ENCODE data around the gene MVD.

MVD gene

DNA sequence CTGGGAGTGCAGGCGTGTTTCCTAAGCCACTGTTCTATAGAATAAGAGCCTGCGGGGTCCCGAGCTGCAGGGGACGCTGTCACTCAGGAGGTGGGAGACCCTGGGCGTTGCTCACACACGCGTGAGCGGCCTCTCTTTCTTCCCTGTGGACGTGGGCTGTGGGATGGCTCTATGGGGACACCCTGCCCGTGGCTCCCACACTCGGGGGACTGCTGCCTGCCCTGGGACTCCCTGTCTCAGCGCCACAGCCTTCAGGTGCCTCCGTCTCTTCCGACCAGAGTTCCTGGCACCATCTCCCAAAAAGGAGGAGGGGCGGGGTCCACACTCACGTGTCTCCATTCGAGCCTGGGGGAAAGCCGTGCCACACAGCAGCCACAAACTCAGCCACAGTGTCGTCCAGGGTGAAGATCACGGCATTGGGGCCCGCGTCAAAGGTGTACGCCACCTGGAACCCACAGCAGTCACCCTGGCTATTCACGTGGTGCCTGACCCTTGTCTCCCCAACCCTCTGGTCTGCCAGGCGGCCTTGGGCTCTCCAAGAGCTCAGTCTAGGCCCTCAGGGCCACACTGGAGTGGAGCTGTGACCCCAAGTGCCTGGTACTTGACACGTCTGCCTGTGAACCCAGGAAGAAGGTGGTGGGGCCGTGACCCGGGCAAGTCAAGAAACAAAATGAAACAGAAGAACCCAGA is 8.4 kb downstream of the MVD start:
- DNase-seq, result no peak

DNA sequence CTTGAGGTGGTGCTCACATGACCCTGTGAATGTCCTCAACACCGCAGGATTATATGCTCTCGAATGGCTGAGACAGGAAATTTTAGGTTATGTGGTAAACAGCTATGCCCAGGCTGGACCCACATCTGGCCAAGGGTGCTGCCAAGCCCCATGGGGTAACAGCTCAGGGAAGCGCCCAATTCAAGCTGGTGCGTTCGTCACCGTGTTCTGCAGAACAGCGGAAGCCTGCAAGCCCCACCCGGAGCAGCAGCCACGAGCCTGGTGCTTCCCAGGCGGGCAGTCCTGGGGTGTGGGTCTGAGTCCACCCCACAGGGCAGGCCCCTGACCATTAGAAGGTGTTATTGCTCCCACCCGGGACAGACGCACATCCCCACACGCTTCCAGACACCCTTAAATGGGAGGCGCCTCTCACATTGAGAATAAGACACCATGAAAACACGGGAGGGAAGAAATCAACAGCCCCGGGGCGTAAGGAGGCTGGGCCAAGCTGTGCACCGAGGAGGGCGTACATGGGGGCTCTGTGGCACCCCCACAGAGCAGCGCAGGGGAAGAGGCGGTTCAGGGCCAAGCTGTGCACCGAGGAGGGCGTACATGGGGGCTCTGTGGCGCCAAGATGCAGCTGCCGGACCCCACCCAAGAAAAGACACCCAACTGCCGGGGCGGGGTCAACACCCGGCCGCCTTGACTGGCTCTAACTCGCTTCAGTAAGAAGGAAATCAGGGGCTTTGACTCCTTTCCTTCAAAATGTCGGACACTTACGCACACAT is 9.1 kb downstream of the MVD start:
- DNase-seq, result no peak

DNA sequence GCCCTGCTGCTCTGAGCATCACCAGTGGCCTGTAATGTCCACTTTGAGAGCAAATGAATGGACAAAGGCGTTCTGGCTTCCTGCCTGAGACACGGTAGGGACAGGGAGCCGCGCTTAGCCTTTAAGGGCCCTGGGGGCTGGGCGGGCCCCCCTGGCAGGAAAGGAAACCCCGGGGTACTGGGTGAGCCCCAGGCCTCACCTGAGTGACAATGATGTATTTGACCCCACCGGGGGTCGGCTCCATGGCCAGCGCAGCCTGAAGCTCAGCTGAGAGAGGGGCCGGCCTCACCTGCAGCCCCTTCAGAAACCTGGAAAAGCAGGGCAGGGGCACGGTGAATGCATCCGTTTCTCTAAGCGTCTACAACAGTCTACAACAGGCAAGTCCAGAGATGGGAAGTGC is 9.8 kb downstream of the MVD start:
- no peak for DNase-seq

DNA sequence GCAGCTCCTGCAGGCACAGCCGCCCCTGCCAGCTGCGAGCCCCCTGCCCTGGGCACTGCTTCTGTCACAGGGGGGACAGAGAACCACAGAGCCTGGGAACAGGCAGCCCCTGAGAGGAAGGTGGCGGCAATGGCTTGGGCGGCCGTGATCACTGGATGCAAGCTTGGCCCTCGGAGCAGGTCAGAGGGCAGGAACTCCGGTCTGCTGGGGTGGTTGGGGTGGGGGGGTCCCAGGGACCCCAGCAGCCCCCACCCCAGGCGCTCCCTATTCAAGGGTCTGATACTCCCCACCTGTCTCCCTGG is 10.2 kb downstream of the MVD start:
- DNase-seq, result no peak

DNA sequence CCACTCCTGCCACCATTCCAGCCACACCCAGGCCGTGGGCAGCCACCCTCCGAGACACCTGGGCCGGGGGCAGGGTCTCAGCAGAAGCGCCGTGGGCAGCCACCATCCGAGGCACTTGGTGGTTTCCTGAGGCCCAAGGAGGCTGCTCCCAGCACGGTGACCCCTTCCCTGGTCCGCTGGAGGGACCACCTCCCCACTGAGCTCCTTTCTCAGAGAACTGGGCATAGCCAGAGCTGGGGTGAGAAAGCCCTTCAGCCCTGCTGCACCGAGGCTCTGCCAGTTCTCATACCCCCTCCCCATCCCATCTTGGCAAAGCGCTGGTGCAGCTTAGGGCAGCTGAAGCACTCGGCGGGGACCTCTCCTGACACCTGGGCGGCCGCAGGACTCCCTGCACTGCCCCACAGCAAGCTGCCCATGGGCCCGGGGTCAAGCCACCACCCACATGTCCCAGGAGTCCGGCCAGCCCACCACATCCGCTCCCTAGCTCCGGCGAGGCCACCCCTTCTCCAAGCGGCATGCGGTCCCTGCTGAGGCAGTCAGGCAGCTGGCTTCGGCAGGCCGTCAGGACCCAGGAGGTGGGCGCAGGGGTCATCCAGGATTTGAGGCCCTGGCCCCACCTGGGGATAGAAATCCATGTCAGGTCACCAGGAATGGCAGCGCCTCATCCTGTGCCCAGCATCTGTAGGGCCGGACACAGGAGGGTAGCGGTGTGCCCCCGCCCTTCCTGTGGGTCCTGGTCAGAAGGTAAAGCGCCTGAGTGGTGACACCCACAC is 10.7 kb downstream of the MVD start:
- no peak for DNase-seq

DNA sequence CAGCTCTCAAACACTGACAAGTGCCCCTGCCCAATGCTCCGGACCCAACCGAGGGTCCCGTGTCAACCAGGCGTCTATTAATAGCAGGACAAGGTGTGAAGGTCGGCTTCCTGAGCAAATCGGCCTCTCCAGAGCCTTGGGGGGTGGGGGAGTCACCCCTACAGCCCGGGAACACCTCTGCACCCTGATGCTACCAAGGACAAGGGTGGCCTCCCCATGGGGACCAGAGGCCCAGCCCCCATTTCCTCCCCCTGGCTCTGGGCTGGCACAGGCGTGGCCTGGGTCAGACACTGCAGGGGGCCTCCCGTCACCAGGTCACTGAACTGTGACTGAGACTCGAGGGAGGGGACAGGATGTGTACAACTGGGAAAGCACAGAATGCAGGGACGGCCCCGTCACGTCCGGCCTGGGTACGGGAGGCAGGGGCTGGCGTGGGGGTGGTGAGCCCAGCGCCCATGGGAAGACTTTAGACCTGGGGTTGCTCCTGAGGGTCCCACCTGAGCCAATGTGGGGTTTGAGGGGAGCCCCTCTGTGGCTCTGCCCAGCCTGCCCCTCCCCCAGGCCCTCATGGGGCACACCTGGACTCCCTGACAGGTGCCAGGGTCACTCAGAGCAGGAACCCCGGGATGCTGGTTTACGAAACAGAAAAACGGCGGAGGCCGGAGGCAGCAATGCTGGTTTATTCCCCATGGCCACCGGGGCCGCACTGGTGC is 11.5 kb downstream of the MVD start:
- peak; percentile 47 for DNase-seq

DNA sequence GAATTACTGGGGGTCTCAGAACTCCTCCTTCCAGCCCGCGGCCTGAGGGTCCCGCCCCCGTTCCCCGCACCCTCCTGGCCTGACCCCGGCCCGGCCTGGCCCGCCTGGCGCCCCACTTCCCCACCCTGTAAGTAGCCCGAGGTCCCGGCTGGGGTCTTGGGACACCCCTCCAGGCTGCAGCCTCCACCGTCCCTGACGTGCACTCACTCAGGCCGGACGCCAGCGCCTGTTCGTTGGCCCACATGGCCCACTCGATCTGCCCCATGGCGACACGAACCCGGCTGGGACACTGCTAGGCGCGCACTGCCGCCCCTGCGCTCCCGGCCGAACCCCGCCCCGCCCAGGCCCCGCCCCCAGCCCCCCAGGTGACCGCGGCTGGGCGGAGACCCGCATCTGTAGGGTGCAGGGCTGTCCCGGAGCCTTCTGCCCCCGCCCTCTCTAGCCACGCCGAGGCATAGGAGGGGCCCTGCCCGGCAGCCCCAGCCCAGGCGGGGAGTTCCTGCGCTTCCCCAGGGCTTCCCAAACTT is 12.1 kb downstream of the MVD start, which contains the start of gene CYBA:
Gene CYBA, minus strand, starts transcription at position 305 of the 527 bp plus-strand sequence. Its CDS starts 40 bp downstream, at position 265.
- DNase-seq, result peak; percentile 71

DNA sequence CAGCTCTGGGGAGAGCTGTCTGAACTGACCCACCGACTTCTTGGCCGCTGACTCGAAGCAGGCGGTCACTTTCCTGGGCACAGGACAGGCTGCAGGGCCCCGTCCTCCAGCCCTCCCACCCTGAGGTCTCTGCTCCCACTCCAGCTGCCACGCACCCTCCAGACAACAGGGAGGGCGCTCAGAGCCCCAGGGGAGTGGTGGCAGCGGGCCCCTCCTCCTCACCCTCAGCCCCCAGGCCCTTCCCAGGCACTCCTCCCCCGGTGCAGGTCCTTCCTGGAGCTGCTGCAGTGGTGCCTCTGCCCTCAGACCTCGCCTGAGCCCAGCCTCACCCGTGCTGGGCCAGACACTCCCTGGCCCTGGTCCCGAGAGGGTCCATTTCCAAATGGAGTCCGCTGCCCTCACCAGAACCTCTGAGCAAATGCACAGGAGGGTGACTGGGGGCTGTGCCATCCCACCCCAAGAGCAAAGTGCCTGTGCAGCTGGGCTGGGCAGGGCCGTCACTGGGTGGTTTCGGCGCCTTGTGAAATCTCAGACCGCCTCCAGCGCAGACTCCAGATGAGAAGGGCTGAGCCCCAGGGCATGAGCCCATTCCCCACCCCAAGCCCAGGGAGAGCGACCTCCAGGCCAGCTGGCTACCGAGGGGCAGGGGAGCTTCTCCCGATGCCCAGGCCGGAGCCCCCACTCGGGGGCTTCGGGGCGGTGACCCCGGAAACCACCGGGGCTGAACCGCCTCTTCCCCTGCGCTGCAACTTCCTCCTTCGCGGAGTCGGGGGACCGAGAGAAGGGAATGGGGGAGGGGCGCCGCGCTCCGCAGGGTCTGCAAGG is 12.8 kb downstream of the MVD start:
- DNase-seq, result no peak

DNA sequence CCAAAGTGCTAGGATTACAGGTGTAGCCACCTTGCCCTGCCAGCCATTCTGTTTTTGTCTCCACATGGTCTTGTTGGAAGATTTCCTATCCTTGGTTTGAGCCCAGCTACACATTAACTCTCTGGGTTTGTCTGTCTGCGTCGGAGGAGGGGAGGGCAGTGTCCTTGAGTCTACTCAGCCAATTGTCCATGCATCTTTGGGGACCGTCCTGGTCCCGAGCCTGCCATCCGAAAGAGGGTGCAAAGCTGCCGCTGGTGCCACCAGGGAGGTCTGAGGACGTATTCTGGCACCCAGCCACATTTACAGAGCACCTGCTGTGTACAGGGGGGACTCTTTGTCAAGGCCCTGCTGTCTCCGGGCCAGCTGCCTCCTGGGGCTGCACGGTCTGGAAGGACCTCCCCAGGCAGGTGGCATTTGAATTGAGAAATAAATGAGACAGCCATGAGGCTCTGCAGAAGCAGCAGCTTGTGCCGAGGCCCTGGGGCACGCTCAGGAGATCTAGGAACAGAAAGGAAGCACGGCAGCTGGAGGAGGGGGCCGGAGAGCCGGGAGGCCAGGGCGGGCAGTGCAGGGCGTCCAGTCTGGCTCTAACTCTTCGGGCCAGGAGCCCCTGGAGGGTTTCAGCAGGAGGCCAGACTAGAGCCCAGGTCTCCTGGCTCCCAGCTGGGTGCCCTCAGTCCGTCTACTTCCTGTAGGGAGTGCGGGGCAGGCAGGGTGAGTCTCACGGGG is 13.5 kb downstream of the MVD start:
- no peak for DNase-seq

DNA sequence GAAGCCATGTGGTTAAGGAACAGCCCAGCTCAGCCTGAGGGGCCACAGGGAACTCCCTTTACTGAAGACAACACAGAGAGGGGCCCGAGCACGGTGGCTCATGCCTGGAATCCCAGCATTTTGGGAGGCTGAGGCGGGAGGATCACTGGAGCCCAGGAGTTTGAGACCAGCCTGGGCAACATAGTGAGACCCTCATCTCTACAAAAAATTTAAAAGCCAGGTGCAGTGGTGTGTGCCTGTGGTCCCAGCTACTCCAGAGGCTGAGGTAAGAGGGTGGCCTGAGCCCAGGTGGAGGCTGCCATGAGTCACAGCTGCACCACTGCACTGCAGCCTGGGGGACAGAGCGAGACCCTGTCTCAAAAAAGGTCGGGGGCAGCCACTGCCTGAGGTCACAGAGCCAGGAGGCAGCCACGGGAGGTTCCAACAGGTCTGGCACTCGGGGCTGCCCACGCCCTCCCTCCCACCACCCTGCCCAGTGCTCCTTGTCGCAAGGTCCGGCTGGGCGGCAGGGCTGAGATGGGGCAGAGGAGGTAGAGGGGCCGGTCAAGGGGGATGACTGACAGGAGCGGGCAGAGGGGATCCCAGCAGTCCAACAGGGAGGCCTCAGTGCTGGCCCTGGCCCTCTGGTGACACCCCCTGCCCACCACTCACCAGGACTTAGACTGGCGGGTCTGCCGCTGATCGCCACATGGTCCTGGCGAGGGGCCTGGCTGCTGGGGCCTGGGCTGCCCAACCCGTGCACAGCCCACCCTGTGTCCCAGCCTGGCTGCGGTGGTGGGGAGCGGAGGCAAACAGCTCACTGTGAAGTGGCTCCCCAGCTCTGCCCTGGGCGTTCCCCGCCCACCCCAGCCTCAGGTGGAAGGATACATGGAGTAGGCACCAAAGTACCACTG is 15.5 kb downstream of the MVD start:
- DNase-seq, result no peak

DNA sequence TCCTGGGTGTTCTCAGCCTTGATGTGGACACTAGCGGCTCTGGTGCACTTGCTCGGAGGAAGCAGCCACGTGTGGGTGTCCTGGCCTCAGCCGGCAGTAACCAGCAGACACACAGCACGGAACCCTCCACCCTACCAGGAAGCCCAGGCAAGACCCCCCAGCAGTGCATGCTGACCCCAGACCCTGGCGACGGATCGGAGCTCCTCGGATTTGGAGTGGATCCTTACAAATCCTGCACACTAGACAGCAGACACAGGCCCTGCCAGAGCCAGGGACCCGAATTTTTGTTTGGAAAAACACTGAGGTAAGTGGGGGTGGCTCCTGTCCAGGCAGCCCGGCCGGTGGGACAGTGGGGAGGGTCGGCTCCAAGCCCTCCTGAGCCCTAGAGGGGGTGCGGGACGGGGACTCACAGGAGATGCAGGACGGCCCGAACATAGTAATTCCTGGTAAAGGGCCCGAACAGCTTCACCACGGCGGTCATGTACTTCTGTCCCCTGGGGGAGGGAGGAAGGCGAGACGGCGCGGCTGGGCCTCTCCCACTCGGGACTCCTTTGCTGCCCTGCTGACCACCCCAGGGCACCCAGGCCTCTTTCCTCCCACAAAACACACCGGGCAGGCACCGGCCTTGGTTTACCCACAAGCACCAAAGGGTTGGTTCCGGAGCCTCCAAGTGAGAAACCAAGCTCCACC is 16.4 kb downstream of the MVD start:
- no peak for DNase-seq

DNA sequence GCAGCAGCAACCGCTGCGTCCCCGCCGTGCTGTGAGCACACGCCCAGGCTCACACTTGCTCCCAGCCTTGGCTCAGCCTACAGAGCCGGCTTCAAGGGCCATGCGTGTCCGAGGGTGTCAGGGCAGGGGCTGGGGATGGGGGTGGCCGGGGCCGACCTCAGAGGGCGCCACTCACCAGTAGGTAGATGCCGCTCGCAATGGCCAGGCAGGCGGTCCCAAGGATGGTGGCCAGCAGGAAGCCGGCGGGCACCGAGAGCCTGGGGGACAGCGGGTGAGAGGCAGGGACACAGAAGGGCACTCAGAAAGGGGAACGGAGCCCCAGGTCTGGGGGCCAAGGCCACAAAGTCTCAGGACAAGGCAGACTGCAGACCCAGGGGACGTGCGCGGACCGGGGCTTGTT is 16.9 kb downstream of the MVD start:
- DNase-seq, result no peak

DNA sequence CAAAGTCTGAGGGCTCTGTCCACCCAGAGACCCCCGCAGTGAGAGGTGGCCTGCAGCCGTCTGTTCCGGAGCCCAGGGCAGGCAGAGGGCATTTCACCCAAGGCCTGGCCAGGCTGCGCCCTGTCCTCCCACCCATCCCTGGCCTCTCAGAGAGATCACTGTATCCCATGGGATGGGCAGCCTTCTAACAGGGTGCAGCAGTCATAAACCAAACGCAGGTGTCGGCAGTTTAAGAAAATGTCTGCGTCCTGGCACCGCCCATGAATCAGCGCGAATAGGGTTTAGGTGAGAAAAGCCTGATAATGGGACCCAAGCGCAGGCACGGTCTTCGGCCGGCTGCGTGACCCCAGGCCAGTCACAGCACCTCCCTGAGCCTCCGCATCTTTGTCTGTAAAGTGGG is 17.4 kb downstream of the MVD start:
- DNase-seq, result no peak

DNA sequence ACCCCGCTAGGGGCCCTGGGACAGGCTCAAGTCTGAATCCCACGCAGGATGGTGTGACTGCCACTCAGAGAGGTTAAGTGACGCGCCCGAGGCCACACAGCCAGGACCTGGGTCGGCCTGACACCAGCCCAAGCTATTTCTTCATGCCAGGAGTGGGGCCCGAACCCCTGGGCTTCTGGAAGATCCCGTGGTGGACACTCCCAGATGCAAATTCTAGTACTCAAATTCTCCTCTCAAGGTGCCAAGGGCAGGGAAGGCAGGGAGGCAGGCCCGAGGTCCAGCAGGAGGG is 19.3 kb downstream of the MVD start:
- DNase-seq, result no peak

DNA sequence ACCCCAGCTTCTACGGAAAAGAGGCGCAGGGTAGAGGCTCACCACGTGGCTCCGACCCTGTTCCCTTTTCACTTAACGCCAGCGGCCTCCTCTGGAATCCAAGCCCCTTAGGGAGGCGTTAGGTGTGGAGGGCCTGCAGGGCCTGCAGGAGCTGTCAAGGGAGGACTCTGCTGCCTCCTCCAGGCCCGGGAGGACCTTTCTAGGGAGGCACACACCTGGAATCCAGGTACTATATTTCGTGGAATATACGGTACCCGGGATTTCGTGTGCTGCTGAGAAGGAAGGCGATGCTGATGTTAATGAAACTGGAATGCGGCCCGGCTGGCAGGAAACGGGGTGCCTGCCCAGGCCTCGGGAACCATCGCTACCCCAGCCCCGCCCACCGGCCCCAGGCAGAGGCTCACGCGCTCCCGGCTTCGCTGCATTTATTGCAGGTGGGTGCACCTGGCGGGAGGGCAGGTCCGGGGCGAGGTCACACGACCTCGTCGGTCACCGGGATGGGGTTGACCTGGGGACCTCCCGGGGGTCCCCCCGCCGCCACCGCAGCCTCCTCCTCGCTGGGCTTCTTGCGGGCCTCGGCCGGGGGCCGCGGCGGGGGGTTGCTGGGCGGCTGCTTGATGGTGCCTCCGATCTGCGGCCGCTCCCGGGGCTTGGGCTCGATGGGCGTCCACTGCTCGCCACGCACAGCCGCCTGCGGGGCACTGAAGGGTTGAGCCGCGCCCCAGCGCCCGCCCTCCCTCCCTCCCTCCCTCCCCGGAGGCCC is 19.8 kb downstream of the MVD start:
- no peak for DNase-seq

DNA sequence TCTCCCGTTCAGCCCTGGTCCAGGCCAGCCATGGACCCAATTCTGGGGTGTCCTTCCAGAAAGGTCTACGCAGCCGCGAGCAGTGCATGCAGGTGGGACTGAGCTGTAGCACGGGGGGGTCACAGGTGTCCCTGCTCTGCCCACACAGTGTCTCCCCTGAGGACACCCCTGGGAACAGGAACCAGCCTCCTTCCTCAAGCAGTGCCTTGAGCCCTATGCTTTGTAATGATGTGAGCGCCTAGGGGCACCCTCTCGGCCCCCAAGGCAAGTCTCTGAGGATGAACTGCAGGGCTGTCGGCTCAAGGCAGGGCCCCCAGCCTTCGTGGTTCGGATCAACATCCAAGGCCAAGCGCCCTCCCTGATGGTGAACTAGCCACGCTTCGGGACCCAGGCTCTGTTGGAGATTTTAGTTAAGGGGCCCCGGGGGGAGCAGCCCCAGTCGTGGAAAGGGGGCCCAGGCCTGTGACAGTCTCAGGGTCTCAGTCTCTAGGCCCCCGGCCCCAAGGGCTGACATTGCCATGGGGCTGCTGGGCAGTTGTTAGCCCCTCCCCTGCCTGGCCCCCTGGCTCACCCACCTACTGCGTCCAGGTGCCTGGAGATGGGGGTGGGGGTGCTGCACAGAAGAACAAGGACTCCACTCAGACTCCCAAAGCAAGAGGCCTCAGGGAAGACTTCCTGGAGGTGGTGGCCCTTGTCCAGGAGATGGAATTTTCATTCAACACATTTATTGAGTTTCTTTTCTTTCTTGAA is 22.2 kb downstream of the MVD start:
- DNase-seq, result no peak

DNA sequence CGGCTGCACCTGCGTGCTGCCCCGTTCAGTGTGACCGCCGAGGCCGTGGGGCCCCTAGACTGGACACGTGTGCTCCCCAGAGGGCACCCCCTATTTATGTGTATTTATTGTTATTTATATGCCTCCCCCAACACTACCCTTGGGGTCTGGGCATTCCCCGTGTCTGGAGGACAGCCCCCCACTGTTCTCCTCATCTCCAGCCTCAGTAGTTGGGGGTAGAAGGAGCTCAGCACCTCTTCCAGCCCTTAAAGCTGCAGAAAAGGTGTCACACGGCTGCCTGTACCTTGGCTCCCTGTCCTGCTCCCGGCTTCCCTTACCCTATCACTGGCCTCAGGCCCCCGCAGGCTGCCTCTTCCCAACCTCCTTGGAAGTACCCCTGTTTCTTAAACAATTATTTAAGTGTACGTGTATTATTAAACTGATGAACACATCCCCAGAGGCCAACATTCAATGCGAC is 22.8 kb downstream of the MVD start:
- no peak for DNase-seq
